ENCODE measurements around the gene TDP1.
"Not testable (repeated sequence)": the region's sequence is repeated elsewhere in the genome, so short reads cannot be mapped to it uniquely, and the experiment has no call there.

The TDP1 gene

DNA sequence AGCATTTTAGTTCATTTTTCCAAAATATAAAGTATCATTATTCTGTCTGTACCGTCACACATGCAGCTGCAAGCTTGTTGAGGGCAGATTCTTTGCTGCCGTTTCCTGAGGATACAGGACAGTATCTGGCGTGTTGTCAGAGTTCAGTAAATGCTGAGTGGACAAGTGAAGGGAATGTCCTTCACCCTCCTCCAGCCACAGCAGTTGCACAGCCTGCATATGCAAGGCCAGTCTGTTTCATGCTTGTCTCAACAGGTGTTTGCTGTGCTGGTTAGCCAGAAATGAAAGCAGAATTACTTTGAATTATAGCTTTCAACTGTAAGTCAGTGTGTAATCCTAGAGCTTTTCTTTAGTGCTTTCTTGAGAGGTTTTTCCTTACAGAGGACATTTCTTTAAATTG, 36.5 kb downstream of the TDP1 start:
- DNase-seq = no peak

DNA sequence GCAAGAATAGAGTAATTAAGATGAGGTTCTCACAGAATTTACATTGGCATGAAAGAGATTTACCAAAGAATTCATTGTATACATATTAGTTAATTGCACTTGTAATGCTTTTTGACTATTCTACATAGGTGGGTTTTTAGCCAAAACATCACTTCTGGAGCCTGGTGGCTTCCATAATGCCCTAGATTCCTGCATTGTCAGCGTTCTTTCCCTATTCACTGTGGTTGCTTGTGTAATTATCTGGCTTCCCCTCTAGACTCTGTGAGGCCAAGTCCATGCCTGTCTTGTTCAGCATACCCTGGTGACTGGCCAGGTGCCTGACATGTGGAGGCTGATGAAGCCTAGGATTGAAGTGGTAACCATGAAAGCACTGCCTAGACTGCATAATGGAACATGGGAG, 41.2 kb downstream of the TDP1 start:
- no peak for DNase-seq

DNA sequence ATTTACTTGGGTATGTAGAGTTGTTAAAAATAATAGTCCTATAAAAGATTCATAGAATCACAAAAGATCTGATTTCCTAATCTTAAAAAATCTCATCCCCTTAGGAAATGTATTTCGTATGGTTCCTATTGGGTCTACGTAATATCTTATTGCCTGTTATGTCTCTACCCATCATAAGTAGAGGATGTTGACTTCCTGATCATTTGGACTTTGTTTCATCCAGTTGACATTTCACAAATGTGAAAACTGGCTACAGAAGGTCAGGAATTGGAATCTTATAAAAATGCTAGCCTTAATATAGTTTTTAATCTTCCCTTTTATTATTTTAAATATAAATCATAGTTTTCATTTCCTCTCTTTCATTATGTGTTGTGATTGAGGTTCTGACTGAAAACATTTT, 45.2 kb downstream of the TDP1 start:
- no peak for DNase-seq

DNA sequence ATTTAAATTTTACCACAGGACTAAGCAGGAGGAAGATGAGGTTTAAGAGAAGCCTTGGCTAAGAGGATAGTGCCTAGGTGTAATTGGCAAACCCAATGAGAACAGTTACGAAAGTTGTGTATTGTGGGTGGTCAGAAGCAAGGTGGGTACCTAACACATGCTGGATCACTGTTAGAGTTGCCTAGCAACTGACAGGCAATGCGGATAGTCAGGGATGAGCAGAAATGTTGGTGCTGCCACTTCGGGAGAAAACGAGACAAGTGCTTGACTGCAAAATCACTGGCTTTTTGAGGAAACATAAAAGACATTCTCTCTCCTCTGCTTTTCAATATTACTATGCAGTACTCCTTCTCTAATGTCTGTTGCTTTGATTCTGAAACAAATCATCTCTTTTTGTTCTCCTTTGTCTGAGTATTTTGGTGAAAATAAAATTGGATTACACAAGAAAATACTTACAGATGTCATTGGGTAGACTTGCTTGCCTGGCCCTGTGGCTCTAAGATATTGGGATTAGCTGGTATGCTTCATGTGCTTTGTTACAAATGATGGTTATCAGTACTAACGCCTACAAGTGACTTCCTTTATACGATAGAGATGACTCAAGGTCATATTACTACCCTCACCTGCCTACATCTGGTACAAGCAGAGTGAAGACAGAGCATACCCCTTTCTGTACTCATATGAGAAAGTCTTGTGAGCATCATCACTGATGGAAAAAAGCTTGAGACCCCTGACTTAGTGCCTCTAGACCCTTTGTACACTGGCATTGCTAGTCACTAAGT, 48.0 kb downstream of the TDP1 start:
- DNase-seq = no peak

GRCh38 chr14:90005441-90005840, 49.7 kb downstream of the TDP1 start:
- DNase-seq = no peak

DNA sequence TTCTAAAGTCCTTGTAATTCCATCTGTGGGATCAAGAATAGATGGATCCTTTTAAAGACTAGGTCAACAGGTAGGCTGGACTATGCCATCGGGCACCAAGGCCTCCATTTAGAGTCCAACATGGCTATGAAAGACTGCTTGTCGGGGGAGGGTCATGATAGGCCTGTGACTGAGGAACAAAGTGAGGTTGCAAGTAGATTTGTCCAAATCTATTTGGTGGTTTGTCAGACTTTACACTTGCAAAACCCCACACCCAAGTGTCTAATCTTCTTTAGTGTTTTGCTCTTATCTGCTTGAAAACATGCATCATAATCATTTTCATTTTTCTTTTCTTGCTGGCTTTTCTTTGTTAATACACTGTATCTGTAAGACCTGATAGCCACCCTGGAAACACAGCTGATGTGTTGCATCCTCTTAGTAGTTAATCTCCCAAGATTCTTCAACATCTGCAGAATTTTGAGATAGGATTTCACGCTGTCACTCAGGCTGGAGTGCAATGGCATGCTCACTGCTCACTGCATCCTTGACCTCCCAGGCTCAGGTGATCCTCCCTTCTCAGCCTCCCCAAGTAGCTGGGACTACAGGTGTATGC, 50.3 kb downstream of the TDP1 start:
- no peak for DNase-seq

DNA sequence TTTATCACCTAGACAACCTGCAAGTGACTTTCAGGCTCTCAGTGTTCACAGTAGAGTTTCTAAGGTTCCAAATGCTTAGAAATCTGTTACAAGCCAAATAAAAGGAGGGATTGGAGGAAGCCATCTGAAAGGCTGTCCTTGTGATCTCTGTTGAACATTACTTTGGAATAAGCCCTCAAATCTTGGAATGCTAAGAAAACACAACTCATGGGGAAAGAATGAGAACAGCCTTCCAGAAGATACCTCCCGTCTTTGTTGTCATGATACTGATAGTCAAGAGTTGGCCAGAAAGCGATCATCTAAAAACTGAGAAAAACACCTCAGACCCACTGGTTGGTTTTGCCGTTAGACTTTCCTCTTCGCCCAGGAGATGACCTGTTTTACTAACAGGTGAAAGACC, 61.6 kb downstream of the TDP1 start:
- no peak for DNase-seq

GRCh38 chr14:90019824-90020523, 64.2 kb downstream of the TDP1 start:
- DNase-seq = no peak

DNA sequence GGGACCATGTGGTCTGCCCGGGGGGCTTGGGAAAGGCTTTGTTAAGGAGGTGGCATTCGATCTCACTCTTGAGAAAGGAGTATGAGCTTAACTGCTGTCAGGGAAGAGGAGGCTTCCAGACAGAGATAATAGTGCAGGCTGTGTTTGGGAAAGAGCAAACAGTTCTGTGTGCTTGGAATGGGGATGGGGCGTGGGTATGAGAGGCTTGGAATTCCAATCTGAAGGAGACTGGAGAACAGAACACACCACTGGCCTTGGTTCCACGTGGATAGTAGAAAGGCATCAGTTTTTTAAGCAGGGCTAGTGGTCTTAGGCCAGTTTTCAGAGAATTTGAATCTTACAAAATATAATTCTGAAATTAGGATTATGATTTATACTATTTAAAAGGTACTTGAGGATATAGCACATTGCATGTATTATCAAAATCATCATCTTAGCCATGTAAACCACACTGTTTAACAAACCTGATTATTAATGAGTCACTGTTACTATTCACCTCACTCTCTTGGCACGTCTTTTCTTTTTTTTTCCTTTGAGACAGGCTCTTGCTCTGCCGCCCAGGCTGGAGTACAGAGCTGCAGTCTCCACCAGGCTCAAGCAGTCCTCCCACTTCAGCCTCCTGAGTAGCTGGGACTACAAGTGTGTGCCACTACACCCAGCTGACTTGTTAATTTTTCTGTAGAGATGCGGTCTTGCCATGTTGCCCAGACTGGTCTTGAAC, 67.6 kb downstream of the TDP1 start:
- no peak for DNase-seq

DNA sequence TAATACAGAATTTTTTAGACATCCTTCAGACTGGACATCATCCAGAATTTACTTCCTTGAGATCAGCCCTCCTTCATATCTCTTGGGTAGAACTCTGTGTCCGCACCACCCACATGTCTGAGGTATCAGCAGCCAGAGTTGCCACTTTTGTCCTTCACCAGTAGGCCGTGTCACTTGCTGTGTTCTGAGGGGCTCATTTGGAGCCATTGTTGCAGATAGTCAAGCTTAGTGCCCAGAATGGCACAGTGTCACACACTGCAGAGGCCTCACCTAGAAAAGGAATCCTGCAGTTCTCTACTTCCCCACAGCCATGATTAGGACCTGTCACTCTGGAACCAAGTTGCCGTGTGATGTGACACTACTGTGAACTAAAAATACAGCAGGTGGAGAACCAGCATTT, 69.2 kb downstream of the TDP1 start:
- DNase-seq = no peak

GRCh38 chr14:90026608-90027007, 70.9 kb downstream of the TDP1 start:
- DNase-seq = not testable (repeated sequence)

- no peak for DNase-seq
These were observed 72.1 kb downstream of the TDP1 start for GRCh38 chr14:90027842-90028241.

DNA sequence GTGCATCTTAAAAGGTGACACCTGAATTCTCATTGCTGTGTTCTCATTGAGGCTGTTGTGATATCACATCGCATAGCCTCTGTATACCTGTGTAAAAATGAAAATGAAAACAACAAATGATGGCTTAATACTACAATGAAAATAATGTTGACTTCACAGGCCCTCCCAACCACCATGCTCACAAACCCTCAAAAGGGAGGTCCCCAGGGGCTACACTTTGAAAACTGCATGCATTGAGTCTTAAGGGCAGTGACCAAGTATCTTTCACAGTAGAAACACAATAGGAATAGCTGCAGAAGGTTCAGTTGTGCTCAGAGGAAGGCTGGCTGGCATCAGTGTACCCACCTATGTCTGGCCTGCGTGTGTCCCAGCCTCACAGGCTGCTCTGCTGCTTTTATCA, 78.4 kb downstream of the TDP1 start:
- DNase-seq = no peak

DNA sequence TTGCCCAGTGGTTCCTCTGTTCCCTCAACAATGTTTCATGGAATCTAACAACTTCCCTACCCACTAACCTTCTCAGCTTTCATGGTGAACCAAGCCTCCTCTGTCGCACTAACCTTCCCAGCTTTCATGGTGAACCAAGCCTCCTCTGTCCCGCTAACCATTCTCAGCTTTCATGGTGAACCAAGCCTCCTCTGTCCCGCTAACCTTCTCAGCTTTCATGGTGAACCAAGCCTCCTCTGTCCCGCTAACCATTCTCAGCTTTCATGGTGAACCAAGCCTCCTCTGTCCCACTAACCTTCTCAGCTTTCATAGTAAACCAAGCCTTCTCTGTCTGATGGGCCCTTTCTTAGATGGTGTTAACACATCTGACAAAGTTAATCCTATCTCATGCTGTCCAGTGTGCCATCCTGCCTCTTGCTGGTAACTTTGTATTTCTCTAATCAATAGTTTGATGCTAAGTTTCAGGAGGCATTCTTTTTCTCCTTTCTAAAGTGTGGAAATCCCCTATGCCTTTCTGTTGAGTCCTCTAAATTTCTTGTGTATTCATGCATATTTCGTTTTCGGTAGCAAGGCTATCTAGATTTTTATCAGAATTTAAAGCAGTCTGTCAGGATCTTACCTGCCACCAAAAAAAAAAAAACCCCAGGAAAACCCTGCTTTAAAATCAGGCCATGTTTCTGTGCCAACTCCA, 79.3 kb downstream of the TDP1 start:
- DNase-seq = no peak

- no peak for DNase-seq
These were observed 83.7 kb downstream of the TDP1 start for GRCh38 chr14:90039253-90040010.

DNA sequence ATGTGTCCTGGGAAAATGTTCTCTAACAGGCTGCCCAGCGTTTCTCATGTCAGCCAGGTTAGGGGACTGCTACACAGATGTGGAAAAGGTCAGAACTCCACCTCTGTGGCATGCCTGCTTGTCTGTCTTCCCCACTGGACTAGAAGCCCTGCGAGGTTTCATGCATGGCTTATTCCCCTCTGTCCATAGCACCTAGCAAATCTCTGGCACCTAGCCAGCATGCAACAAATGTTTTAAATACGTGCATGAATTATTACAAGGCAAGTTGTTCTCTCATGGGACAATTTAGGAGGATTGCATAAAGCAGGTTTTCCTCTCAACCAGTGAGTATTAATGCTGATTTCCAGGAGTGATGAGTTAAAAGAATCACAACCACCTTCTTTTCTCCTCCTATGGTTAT, 84.7 kb downstream of the TDP1 start:
- DNase-seq = no peak

GRCh38 chr14:90042496-90043252, 86.9 kb downstream of the TDP1 start:
- DNase-seq = no peak

DNA sequence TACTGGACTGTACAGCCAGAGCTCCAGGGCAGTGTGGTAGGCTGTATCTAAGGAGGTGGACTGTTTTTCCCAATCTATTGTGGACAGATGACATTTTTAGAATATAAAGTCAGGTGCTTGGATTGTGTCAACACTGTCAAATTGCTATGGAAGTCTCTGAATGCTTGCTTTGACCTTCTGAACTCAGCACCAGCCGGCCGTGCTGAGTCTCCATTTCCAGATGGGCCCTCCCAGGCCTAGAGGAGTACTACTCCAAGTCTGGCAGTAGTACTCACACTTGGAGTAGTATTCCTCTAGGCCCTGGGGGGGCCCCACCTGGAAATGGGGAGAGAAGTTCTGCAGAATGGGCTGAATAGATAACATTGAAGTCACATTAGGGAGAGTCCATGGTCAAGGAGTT, 89.9 kb downstream of the TDP1 start:
- DNase-seq = no peak

GRCh38 chr14:90049390-90049789, 93.7 kb downstream of the TDP1 start:
- peak; percentile 53 for DNase-seq

- DNase-seq = no peak
These were observed 94.5 kb downstream of the TDP1 start for GRCh38 chr14:90050271-90050670.

GRCh38 chr14:90053044-90053443, 97.3 kb downstream of the TDP1 start:
- no peak for DNase-seq

All from DMS 273 treated with DMSO at 0.1 percent for 48 hours (cell line).